ENCODE measurements around the gene SH3RF1.

The SH3RF1 gene

DNA sequence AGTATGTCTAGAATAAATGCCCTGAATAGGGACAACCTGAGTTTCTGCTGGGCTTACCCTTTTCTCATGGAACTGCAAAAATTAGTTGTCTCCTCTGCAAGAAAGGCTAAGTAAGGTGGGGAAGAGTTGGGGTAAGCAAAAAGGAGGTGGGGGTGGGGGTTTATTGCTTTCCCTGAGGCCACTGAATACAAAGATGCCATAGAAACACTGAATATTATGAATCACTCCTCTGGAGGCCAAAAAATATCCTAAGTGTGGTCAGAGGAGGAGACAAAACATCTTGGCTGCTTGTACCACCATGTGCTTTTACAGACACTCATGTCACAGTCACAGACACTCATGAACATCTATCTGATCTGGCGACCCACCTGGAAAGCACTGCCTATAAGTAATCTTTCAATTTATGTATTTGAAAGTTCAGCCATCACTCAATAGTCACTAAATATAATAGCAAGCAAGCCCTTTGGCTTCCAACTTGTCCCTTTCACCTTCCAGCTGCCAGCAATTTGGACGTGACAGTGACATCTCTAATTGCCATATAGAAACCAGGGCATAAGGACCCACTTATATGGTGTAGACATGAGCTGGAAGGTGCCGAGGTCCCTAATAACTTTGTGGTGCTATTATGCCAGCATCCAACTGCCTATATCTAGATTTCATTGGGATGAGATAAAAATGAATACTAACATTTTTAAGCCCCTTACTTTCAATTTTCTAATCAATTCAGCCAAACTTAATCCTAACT, 138.0 kb downstream of the SH3RF1 start:
- peaks cover 3% of the 10 kb centered on the region for H3K36me3 ChIP-seq (ENCODE audit: control insufficient read depth, insufficient read depth, low read length)
- TF ChIP-seq, protein P1, sequence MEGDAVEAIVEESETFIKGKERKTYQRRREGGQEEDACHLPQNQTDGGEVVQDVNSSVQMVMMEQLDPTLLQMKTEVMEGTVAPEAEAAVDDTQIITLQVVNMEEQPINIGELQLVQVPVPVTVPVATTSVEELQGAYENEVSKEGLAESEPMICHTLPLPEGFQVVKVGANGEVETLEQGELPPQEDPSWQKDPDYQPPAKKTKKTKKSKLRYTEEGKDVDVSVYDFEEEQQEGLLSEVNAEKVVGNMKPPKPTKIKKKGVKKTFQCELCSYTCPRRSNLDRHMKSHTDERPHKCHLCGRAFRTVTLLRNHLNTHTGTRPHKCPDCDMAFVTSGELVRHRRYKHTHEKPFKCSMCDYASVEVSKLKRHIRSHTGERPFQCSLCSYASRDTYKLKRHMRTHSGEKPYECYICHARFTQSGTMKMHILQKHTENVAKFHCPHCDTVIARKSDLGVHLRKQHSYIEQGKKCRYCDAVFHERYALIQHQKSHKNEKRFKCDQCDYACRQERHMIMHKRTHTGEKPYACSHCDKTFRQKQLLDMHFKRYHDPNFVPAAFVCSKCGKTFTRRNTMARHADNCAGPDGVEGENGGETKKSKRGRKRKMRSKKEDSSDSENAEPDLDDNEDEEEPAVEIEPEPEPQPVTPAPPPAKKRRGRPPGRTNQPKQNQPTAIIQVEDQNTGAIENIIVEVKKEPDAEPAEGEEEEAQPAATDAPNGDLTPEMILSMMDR (IDR thresholded peaks at IDR 0.05; ENCODE audit: insufficient read depth, low read length, poor library complexity, severe bottlenecking) = no peak
- no peak overlapping the region for H3K4me3 ChIP-seq (replicated peaks; ENCODE audit: low read depth, low read length)
- no peak for DNase-seq (ENCODE audit: extremely low read depth, insufficient read length)
- H3K27me3 ChIP-seq (replicated peaks; ENCODE audit: control insufficient read depth, insufficient read depth, low read length) = no peaks in the 10 kb centered on the region

DNA sequence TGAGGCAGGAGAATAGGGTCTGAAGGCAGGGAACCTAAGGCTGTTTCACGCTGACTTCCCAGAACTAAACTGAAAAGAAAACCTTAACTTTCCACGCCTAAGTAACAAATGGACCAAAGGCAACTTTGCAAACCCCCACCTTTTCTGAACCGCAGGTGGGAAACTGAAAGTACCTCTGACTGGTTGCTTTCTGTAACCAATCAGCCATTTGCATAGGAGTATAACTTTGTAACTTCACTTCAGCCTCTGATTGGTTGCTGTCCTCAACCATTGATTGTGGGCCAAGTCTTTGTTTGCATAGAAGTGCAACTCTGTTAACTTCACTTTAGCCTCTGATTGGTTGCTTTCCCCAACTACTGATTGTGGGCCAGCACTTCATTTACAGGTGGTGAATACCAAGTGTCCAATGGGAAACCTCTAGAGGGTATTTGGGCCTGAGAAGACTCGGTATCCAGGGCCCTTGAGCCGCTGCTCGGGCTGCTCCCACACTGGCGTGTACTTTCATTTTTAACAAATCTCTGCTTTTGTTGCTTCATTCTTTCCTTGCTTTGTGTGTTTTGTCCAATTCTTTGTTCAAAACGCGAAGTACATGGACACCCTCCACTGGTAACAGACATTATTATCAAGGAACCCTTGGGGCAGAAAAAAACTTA, 139.1 kb downstream of the SH3RF1 start:
- Histone ChIP-seq H3K4me3 (replicated peaks; ENCODE audit: low read depth, low read length) (no peak overlapping the region), H3K36me3 (ENCODE audit: control insufficient read depth, insufficient read depth, low read length) (peaks cover 3% of the 10 kb centered on the region), H3K27me3 (replicated peaks; ENCODE audit: control insufficient read depth, insufficient read depth, low read length) (no peaks in the 10 kb centered on the region)
- no peak for DNase-seq (ENCODE audit: extremely low read depth, insufficient read length)
- TF ChIP-seq, protein P1 (IDR thresholded peaks at IDR 0.05; ENCODE audit: insufficient read depth, low read length, poor library complexity, severe bottlenecking) = no peak

DNA sequence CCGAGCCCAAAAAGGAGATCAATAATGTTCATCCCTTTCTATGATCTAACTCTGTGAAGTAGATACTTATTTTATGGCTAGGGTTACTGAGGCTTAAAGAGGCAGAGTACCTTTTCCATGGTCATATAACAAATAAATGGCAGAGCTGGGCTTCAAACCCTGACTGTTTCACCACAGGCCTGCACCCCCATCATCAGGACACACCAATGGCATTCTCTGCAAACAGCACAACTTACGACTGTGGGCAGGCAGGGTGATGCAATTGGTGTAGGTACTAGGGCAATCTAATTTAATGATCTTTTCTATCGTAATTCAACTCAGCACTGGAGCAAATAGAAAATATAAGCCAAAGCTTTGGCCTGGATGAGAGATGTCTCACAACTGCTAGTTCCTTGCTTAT, 141.9 kb downstream of the SH3RF1 start:
- TF ChIP-seq, protein P1 (IDR thresholded peaks at IDR 0.05; ENCODE audit: insufficient read depth, low read length, poor library complexity, severe bottlenecking) = no peak
- no peak overlapping the region for H3K4me3 ChIP-seq (replicated peaks; ENCODE audit: low read depth, low read length)
- no peaks in the 10 kb centered on the region; the same call in none of the 2 replicates for H3K36me3 ChIP-seq (ENCODE audit: control insufficient read depth, insufficient read depth, low read length)
- DNase-seq (ENCODE audit: extremely low read depth, insufficient read length) = no peak
- no peaks in the 10 kb centered on the region for H3K27me3 ChIP-seq (replicated peaks; ENCODE audit: control insufficient read depth, insufficient read depth, low read length)

DNA sequence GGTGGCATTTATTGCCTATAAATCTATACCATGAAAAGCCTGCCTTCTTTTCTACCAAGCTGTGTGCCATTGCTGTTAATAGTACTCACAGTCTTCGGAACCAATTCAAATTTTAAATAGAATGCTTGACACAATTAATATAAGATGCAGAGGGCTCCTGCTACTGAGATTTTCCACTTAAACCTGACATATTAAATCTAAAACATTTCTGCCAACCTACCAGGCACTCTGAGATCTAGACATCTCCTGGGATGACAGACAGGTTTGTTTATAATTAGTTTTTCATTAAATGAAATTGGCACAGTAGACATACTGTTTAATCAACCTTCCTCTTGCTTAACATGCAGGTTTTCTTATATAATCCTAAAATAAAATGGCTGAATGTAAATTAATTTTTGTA, 143.4 kb downstream of the SH3RF1 start:
- Histone ChIP-seq H3K27me3 (replicated peaks; ENCODE audit: control insufficient read depth, insufficient read depth, low read length) (no peaks in the 10 kb centered on the region), H3K36me3 (ENCODE audit: control insufficient read depth, insufficient read depth, low read length) (no peaks in the 10 kb centered on the region; the same call in none of the 2 replicates), H3K4me3 (replicated peaks; ENCODE audit: low read depth, low read length) (no peak overlapping the region)
- TF ChIP-seq, protein P1 (IDR thresholded peaks at IDR 0.05; ENCODE audit: insufficient read depth, low read length, poor library complexity, severe bottlenecking) = no peak
- no peak for DNase-seq (ENCODE audit: extremely low read depth, insufficient read length)

DNA sequence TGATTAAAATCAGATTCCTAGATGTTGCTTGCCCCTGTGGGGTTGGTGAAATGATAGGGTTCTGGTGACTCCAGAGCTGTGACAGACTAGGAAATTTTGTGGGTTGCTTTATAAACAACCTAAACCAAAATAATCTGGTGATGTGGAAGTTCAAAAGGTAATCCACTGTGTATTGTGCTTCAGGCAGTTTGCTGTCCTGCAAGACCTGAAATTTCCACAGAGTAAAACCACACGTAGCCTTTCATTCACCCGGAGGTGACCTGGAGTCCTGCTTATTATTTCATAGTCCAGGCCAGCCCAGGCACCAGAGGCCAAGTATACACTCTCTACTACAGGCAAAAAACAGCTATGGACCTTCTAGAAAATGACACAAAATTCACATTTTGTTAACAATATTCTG, 146.1 kb downstream of the SH3RF1 start:
- no peak for DNase-seq (ENCODE audit: extremely low read depth, insufficient read length)
- TF ChIP-seq, protein P1 (IDR thresholded peaks at IDR 0.05; ENCODE audit: insufficient read depth, low read length, poor library complexity, severe bottlenecking) = no peak

More for the DNA sequence above, 146.1 kb downstream of the SH3RF1 start:
- no peaks in the 10 kb centered on the region for H3K27me3 ChIP-seq (replicated peaks; ENCODE audit: control insufficient read depth, insufficient read depth, low read length)
- no peaks in the 10 kb centered on the region; the same call in 1 of the 2 replicates for H3K36me3 ChIP-seq (ENCODE audit: control insufficient read depth, insufficient read depth, low read length)
- no peak overlapping the region for H3K4me3 ChIP-seq (replicated peaks; ENCODE audit: low read depth, low read length)
